Measurements from ENCODE around the gene USP6NL.

DNA sequence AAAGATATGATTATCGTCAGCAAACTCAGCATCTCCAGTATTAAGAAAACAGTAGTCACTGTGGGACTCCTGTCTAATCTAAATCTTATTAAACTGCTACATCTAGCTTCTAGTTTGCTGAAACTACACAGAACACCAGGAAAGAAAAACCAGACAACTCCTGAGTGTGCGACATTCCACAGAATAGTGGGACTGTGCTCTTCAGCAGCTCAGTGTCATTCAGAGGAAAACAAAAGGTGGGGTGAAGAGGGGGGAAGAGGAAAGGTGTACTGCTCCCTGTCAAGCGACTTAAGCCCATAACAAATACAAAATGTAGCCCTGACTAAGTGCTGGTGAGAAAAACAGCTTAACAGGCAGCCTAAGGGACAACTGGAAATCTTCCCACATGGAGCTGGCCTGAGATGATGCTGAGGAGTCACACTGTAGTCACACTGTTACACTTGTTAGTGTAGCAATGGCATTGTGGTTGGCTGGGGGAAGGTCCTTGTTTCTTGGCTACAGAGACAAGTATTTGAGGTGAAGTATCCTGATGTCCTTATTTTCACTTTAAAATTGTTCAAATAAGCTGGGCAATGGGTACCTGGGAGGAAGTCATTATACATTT lies 135.5 kb downstream of the USP6NL start:
- TF ChIP-seq POLR2AphosphoS5 (IDR thresholded peaks at IDR 0.05; ENCODE audit: low read depth, low read length), result no peak
- no peak for TF ChIP-seq TAF1 (IDR thresholded peaks at IDR 0.05; ENCODE audit: borderline replicate concordance, insufficient read depth, low read length)

All from PFSK-1 (cell line).